ENCODE measurements around the gene GNAI1. TPM values are rescaled to one million over a fixed set of nuclear protein-coding genes. Genes with fewer than 3 reads are reported as not detected.

The GNAI1 gene
- total and polyA plus RNA-seq, 4 donors = 8.9 to 38.7 (median 20.9) TPM

- Histone ChIP-seq H3K9me3 (ENCODE audit: control insufficient read depth in 4 of 4, low read length in 3 of 4) (no peaks in the 10 kb centered on the region), H3K36me3 (ENCODE audit: control insufficient read depth in 4 of 4, insufficient read depth in 3 of 4, low read depth in 1 of 4, low read length in 3 of 4) (no peaks in the 10 kb centered on the region), H3K27me3 (ENCODE audit: control insufficient read depth in 4 of 4, insufficient read depth in 4 of 4, low read length in 3 of 4) (no peaks in the 10 kb centered on the region), H3K9ac (ENCODE audit: low read depth in 1 of 2, low read length in 2 of 2) (no peak overlapping the region), H3K4me3 (ENCODE audit: low read depth in 1 of 3, low read length in 3 of 3) (no peak overlapping the region), H3K27ac (ENCODE audit: low read depth in 1 of 2, low read length in 2 of 2) (no peak overlapping the region), H3K4me1 (ENCODE audit: control insufficient read depth in 4 of 4, insufficient read depth in 4 of 4, low read length in 3 of 4) (peaks cover 0 to 2% (median under 1%) of the 10 kb centered on the region in 4 donors)
- TF ChIP-seq NR2F2 (IDR thresholded peaks at IDR 0.05) = no peak
- no peak for TF ChIP-seq TAF1 (conservative IDR thresholded peaks at IDR 0.05)
- TF ChIP-seq RXRA (IDR thresholded peaks at IDR 0.05) = no peak
- TF ChIP-seq HNF4A (conservative IDR thresholded peaks at IDR 0.05) = no peak
- DNase-seq (ENCODE audit: low spot score) = no peak
- WGBS = 43% methylated on average over 1 of the region's 1 CpG
Observed at GRCh38 chr7:80107278-80107677, 27.4 kb upstream of the GNAI1 start.

- Histone ChIP-seq H3K9me3 (ENCODE audit: control insufficient read depth in 4 of 4, low read length in 3 of 4) (no peaks in the 10 kb centered on the region), H3K36me3 (ENCODE audit: control insufficient read depth in 4 of 4, insufficient read depth in 3 of 4, low read depth in 1 of 4, low read length in 3 of 4) (no peaks in the 10 kb centered on the region), H3K4me1 (ENCODE audit: control insufficient read depth in 4 of 4, insufficient read depth in 4 of 4, low read length in 3 of 4) (peaks cover 0 to 2% (median under 1%) of the 10 kb centered on the region in 4 donors), H3K9ac (ENCODE audit: low read depth in 1 of 2, low read length in 2 of 2) (no peak overlapping the region), H3K27ac (ENCODE audit: low read depth in 1 of 2, low read length in 2 of 2) (no peak overlapping the region), H3K4me3 (ENCODE audit: low read depth in 1 of 3, low read length in 3 of 3) (no peak overlapping the region), H3K27me3 (ENCODE audit: control insufficient read depth in 4 of 4, insufficient read depth in 4 of 4, low read length in 3 of 4) (no peaks in the 10 kb centered on the region)
- no peak for TF ChIP-seq GABPA (IDR thresholded peaks at IDR 0.05 in 1 of 2, conservative IDR thresholded peaks at IDR 0.05 in 1 of 2)
- TF ChIP-seq FOXA2 (IDR thresholded peaks at IDR 0.05) = no peak
- TF ChIP-seq CTCF (IDR thresholded peaks at IDR 0.05; ENCODE audit: low read depth, low read length, missing input control) = no peak
- no peak for TF ChIP-seq FOXA1 (IDR thresholded peaks at IDR 0.05)
- no peak for TF ChIP-seq SP1 (IDR thresholded peaks at IDR 0.05)
- no peak for TF ChIP-seq RXRA (IDR thresholded peaks at IDR 0.05)
- no peak for TF ChIP-seq TAF1 (conservative IDR thresholded peaks at IDR 0.05)
- TF ChIP-seq HNF4A (conservative IDR thresholded peaks at IDR 0.05) = no peak
- TF ChIP-seq MAX (IDR thresholded peaks at IDR 0.05) = no peak
- TF ChIP-seq ZBTB33 (IDR thresholded peaks at IDR 0.05) = no peak
- TF ChIP-seq JUND (IDR thresholded peaks at IDR 0.05) = no peak
- no peak for TF ChIP-seq REST (IDR thresholded peaks at IDR 0.05)
- TF ChIP-seq YY1 (IDR thresholded peaks at IDR 0.05) = no peak
- no peak for TF ChIP-seq EGR1 (IDR thresholded peaks at IDR 0.05; ENCODE audit: low read depth in 2 of 2)
- TF ChIP-seq RAD21 (IDR thresholded peaks at IDR 0.05) = no peak
- TF ChIP-seq ATF3 (IDR thresholded peaks at IDR 0.05) = no peak
- no peak for TF ChIP-seq HNF4G (IDR thresholded peaks at IDR 0.05)
- no peak for TF ChIP-seq NR2F2 (IDR thresholded peaks at IDR 0.05)
- WGBS = 89% methylated on average over 5 of the region's 5 CpGs
- no peak for DNase-seq (ENCODE audit: low spot score)
Observed at GRCh38 chr7:80110376-80110775, 24.3 kb upstream of the GNAI1 start.
